ENCODE data around the gene IL6ST. TPM values are rescaled to one million over a fixed set of nuclear protein-coding genes. Genes with fewer than 3 reads are reported as not detected.

Gene IL6ST
- total and polyA plus RNA-seq, 9 donors = 30.0 to 111 (median 60.2) TPM

GRCh38 chr5:55934720-55935119, 60.0 kb downstream of the IL6ST start:
- peaks cover 5% of the 10 kb centered on the region for H3K36me3 ChIP-seq (ENCODE audit: control insufficient read depth, insufficient read depth, low read length)
- H3K27ac ChIP-seq (ENCODE audit: low read length) = no peak overlapping the region
- no peaks in the 10 kb centered on the region for H3K9me3 ChIP-seq (replicated peaks; ENCODE audit: control insufficient read depth, low read depth, low read length)
- 60% methylated on average over 1 of the region's 2 CpGs for WGBS (ENCODE audit: insufficient coverage)
- no peak for DNase-seq
- no peaks in the 10 kb centered on the region for H3K27me3 ChIP-seq (ENCODE audit: control insufficient read depth, insufficient read depth, low read length)
- H3K4me1 ChIP-seq (ENCODE audit: control insufficient read depth, insufficient read depth, low read length) = no peaks in the 10 kb centered on the region
- no peak overlapping the region for H3K4me3 ChIP-seq (ENCODE audit: low read length)

GRCh38 chr5:55934115-55934613, 60.6 kb downstream of the IL6ST start:
- Histone ChIP-seq H3K4me3 (ENCODE audit: low read length) (no peak overlapping the region), H3K9me3 (replicated peaks; ENCODE audit: control insufficient read depth, low read depth, low read length) (no peaks in the 10 kb centered on the region), H3K4me1 (ENCODE audit: control insufficient read depth, insufficient read depth, low read length) (no peaks in the 10 kb centered on the region), H3K36me3 (ENCODE audit: control insufficient read depth, insufficient read depth, low read length) (peaks cover 5% of the 10 kb centered on the region), H3K27ac (ENCODE audit: low read length) (no peak overlapping the region), H3K27me3 (ENCODE audit: control insufficient read depth, insufficient read depth, low read length) (no peaks in the 10 kb centered on the region)
- no peak for DNase-seq
- WGBS (ENCODE audit: insufficient coverage) = 89% methylated on average over 3 of the region's 9 CpGs

- Histone ChIP-seq H3K9me3 (replicated peaks; ENCODE audit: control insufficient read depth, low read depth, low read length) (no peaks in the 10 kb centered on the region), H3K27me3 (ENCODE audit: control insufficient read depth, insufficient read depth, low read length) (no peaks in the 10 kb centered on the region), H3K36me3 (ENCODE audit: control insufficient read depth, insufficient read depth, low read length) (peaks cover 5% of the 10 kb centered on the region), H3K4me1 (ENCODE audit: control insufficient read depth, insufficient read depth, low read length) (no peaks in the 10 kb centered on the region), H3K4me3 (ENCODE audit: low read length) (no peak overlapping the region), H3K27ac (ENCODE audit: low read length) (no peak overlapping the region)
- DNase-seq = no peak
- 82% methylated on average over 12 of the region's 14 CpGs for WGBS (ENCODE audit: insufficient coverage)
Observed at GRCh38 chr5:55933377-55934114, 61.2 kb downstream of the IL6ST start.

- H3K4me1 ChIP-seq (ENCODE audit: control insufficient read depth, insufficient read depth, low read length) = no peaks in the 10 kb centered on the region
- no peaks in the 10 kb centered on the region for H3K9me3 ChIP-seq (replicated peaks; ENCODE audit: control insufficient read depth, low read depth, low read length)
- H3K36me3 ChIP-seq (ENCODE audit: control insufficient read depth, insufficient read depth, low read length) = peaks cover 5% of the 10 kb centered on the region
- no peak overlapping the region for H3K27ac ChIP-seq (ENCODE audit: low read length)
- WGBS (ENCODE audit: insufficient coverage) = 63% methylated on average over 3 of the region's 4 CpGs
- no peaks in the 10 kb centered on the region for H3K27me3 ChIP-seq (ENCODE audit: control insufficient read depth, insufficient read depth, low read length)
- no peak overlapping the region for H3K4me3 ChIP-seq (ENCODE audit: low read length)
- no peak for DNase-seq
Observed at GRCh38 chr5:55932700-55933099, 62.1 kb downstream of the IL6ST start.

- Histone ChIP-seq H3K27me3 (ENCODE audit: control insufficient read depth, insufficient read depth, low read length) (no peaks in the 10 kb centered on the region), H3K4me3 (ENCODE audit: low read length) (no peak overlapping the region), H3K36me3 (ENCODE audit: control insufficient read depth, insufficient read depth, low read length) (peaks cover 2% of the 10 kb centered on the region), H3K4me1 (ENCODE audit: control insufficient read depth, insufficient read depth, low read length) (peaks cover 3% of the 10 kb centered on the region), H3K9me3 (replicated peaks; ENCODE audit: control insufficient read depth, low read depth, low read length) (no peaks in the 10 kb centered on the region), H3K27ac (ENCODE audit: low read length) (no peak overlapping the region)
- WGBS (ENCODE audit: insufficient coverage) = 94% methylated on average over 8 of the region's 12 CpGs
- DNase-seq = no peak
Observed at GRCh38 chr5:55929020-55929799, 65.6 kb downstream of the IL6ST start.

GRCh38 chr5:55927861-55928655, 66.7 kb downstream of the IL6ST start:
- H3K9me3 ChIP-seq (replicated peaks; ENCODE audit: control insufficient read depth, low read depth, low read length) = no peaks in the 10 kb centered on the region
- no peak overlapping the region for H3K27ac ChIP-seq (ENCODE audit: low read length)
- no peak for DNase-seq
- no peaks in the 10 kb centered on the region for H3K36me3 ChIP-seq (ENCODE audit: control insufficient read depth, insufficient read depth, low read length)
- WGBS (ENCODE audit: insufficient coverage) = 92% methylated on average over 4 of the region's 12 CpGs
- peaks cover 7% of the 10 kb centered on the region for H3K4me1 ChIP-seq (ENCODE audit: control insufficient read depth, insufficient read depth, low read length)
- no peaks in the 10 kb centered on the region for H3K27me3 ChIP-seq (ENCODE audit: control insufficient read depth, insufficient read depth, low read length)
- H3K4me3 ChIP-seq (ENCODE audit: low read length) = no peak overlapping the region

GRCh38 chr5:55926476-55926875, 68.3 kb downstream of the IL6ST start:
- no peak overlapping the region for H3K27ac ChIP-seq (ENCODE audit: low read length)
- H3K27me3 ChIP-seq (ENCODE audit: control insufficient read depth, insufficient read depth, low read length) = no peaks in the 10 kb centered on the region
- no peaks in the 10 kb centered on the region for H3K9me3 ChIP-seq (replicated peaks; ENCODE audit: control insufficient read depth, low read depth, low read length)
- peaks cover 8% of the 10 kb centered on the region for H3K4me1 ChIP-seq (ENCODE audit: control insufficient read depth, insufficient read depth, low read length)
- WGBS (ENCODE audit: insufficient coverage) = 57% methylated on average over 3 of the region's 5 CpGs
- no peak overlapping the region for H3K4me3 ChIP-seq (ENCODE audit: low read length)
- no peak for DNase-seq
- H3K36me3 ChIP-seq (ENCODE audit: control insufficient read depth, insufficient read depth, low read length) = no peaks in the 10 kb centered on the region

- peaks cover 8% of the 10 kb centered on the region for H3K4me1 ChIP-seq (ENCODE audit: control insufficient read depth, insufficient read depth, low read length)
- H3K27ac ChIP-seq (ENCODE audit: low read length) = no peak overlapping the region
- WGBS (ENCODE audit: insufficient coverage) = 63% methylated on average over 5 of the region's 5 CpGs
- no peak overlapping the region for H3K4me3 ChIP-seq (ENCODE audit: low read length)
- no peak for DNase-seq
- H3K9me3 ChIP-seq (replicated peaks; ENCODE audit: control insufficient read depth, low read depth, low read length) = no peaks in the 10 kb centered on the region
- no peaks in the 10 kb centered on the region for H3K27me3 ChIP-seq (ENCODE audit: control insufficient read depth, insufficient read depth, low read length)
- H3K36me3 ChIP-seq (ENCODE audit: control insufficient read depth, insufficient read depth, low read length) = no peaks in the 10 kb centered on the region
Observed at GRCh38 chr5:55925712-55926111, 69.1 kb downstream of the IL6ST start.

- H3K36me3 ChIP-seq (ENCODE audit: control insufficient read depth, insufficient read depth, low read length) = no peaks in the 10 kb centered on the region
- H3K4me1 ChIP-seq (ENCODE audit: control insufficient read depth, insufficient read depth, low read length) = peaks cover 8% of the 10 kb centered on the region
- no peak overlapping the region for H3K4me3 ChIP-seq (ENCODE audit: low read length)
- no peak for DNase-seq
- 100% methylated on average over 1 of the region's 3 CpGs for WGBS (ENCODE audit: insufficient coverage)
- H3K9me3 ChIP-seq (replicated peaks; ENCODE audit: control insufficient read depth, low read depth, low read length) = no peaks in the 10 kb centered on the region
- no peak overlapping the region for H3K27ac ChIP-seq (ENCODE audit: low read length)
- H3K27me3 ChIP-seq (ENCODE audit: control insufficient read depth, insufficient read depth, low read length) = no peaks in the 10 kb centered on the region
Observed at GRCh38 chr5:55925181-55925580, 69.6 kb downstream of the IL6ST start.

- no peak for DNase-seq
- no peak overlapping the region for H3K27ac ChIP-seq (ENCODE audit: low read length)
- H3K27me3 ChIP-seq (ENCODE audit: control insufficient read depth, insufficient read depth, low read length) = no peaks in the 10 kb centered on the region
- peaks cover 8% of the 10 kb centered on the region for H3K4me1 ChIP-seq (ENCODE audit: control insufficient read depth, insufficient read depth, low read length)
- WGBS (ENCODE audit: insufficient coverage) = 94% methylated on average over 9 of the region's 11 CpGs
- no peak overlapping the region for H3K4me3 ChIP-seq (ENCODE audit: low read length)
- no peaks in the 10 kb centered on the region for H3K36me3 ChIP-seq (ENCODE audit: control insufficient read depth, insufficient read depth, low read length)
- no peaks in the 10 kb centered on the region for H3K9me3 ChIP-seq (replicated peaks; ENCODE audit: control insufficient read depth, low read depth, low read length)
Observed at GRCh38 chr5:55924744-55925143, 70.0 kb downstream of the IL6ST start.
